Stimulated activated CD4-positive, alpha-beta T cell treated with anti-CD3 and anti-CD28 coated beads, Interleukin-1b, Interleukin-23, amount 100 ng/mL, for 48 hours (primary cell): ENCODE measurements around the gene WDR83.
"Not testable (repeated sequence)": the region's sequence is repeated elsewhere in the genome, so short reads cannot be mapped to it uniquely, and the experiment has no call there.

Experiments used
- DNase-seq: peaks from one replicate; pipeline ENCODE4 v3.0.0-alpha.2; 2020

WDR83 gene

GRCh38 chr19:12687496-12688196 is 21.0 kb downstream of the WDR83 start, which contains the start of gene GNG14:
GNG14 (plus strand) TSS chr19:12687998; CDS start chr19:12688049, 51 bp downstream.
- no peak for DNase-seq

DNA sequence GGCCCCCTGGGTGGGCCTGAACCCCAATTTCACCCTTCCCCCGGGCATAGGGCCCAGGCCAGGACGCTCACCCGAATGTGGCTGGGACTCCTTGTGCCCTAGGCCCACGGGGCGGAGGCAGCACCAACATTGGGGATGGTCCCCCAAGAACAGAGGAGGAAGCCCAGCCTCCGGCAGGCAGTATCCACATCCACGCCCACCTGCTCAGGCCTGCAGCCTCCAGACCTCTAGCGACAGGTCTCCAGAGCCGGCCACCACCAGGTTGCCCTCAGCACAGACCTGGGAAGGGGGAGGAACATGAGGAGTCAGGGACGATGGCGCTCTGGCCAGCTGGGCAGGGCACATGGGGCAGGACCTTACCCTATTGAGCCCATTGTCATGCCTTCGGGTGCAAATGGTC is 22.4 kb downstream of the WDR83 start:
- DNase-seq: no peak

GRCh38 chr19:12689581-12690216 is 23.1 kb downstream of the WDR83 start:
- no peak for DNase-seq

GRCh38 chr19:12692960-12693359 is 26.4 kb downstream of the WDR83 start:
- DNase-seq: no peak

DNA sequence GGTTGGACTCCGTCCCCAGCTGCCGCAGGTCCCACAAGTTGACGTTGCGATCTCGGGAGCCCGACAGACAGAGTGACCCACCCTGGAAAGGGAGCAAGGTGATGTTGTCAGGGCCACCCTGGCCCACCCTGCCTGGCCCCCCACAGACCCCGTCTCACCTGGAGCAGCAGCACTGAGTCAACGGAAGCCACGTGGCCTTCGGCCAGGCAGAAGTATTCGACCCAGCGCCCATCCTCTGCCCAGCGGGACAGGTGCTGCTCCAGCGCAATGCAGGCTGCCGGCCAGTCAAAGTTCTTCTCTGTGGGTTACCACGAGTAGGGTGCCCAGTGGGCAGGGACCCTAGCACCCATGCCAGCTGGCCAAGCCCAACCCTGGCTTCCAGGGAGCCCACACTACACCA is 28.0 kb downstream of the WDR83 start:
- no peak for DNase-seq

DNA sequence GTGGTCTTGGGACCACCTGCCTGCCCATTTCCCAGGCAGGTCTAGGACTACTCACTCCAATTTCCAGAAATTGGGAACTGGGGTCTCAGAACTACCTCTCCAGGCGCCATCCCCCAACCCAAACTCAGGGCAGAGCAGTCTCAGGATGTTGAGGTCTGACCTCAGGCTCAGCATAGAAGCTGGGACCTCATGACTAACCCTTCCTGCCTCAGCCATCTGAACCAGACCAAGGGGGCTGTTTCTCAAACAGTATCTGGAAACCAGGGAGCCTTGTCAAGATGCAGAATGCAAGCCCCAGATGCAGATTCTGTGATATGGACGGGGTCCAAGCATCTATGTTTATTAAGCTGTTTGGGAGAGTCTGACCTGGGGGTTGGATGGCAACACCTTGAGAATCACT is 28.5 kb downstream of the WDR83 start:
- DNase-seq: no peak

- DNase-seq: no peak
These were observed 28.9 kb downstream of the WDR83 start for GRCh38 chr19:12695514-12695913.

GRCh38 chr19:12695997-12696365 is 29.4 kb downstream of the WDR83 start:
- DNase-seq: peak; percentile 28

DNA sequence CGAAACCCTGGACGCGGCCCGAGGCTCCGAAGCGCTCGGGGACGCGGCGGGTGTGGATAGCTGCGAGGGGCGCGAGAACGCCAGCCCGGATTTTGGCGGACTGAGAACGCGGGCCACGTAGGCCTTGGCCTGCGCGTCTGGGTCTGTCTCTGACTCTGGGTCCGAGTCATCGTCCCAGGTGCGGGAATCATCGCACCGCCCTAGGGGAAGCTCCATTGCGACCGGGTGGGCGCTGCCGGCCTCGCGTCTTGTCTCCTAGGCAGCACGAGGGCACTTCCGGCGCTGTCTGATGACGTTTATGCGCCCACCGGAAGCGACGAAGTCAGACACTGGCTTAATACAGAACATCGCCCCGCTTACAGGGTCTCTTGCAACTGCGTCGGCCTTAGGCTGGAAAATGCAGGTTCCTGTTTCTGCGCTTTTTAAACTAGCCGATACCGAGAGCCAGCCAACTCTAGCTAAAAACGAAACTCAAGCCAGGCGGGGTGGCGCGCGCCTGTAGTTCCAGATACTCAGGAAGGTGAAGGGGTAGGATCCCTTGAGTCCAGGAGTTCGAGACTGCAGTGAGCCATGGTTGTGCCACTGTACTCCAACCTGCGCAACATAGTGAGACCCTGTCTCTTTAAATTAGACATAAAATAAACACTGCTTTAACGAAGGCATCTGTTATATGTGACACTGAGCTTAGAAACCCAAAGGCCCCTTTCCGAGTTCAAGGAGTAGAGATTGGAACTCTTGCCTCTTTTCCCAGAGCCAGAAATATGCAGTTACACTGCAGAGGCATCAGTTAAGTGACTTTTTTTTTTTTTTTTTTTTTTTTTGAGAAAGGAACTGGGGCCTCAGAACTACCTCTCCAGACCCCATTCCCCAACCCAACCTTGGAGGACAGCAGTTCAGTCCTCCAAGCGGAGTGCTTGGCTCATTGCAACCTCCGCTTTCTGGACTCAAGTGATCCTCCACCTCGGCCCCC is 30.0 kb downstream of the WDR83 start, which contains the start of gene FBXW9:
Gene FBXW9 (minus strand): TSS at position 266 of the 970 bp plus-strand sequence. CDS start 50 bp downstream, at position 216.
- peak; percentile 97 for DNase-seq

GRCh38 chr19:12697425-12697824 is 30.8 kb downstream of the WDR83 start:
- DNase-seq: not testable (repeated sequence)

DNA sequence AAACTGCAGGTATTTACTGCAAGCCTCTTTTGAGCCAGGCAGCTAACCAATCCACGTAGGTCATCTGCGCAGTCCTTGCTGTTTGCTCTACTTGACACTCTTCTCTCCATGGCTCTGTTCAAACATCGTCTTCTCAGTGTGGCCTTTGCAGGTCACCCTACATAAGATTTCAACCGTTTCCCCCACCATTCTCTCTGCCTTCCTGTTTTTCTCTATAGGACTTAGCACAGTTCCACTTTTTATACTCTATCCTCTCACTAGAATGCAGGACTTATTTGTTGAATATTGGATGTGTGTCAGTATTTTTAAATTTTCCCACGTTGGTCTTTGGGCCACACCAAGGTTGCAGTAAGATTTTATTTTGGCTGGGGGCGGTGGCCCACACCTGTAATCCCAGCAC is 31.5 kb downstream of the WDR83 start:
- DNase-seq: no peak

- DNase-seq: no peak
These were observed 35.1 kb downstream of the WDR83 start for GRCh38 chr19:12701596-12702282.

GRCh38 chr19:12703046-12703445 is 36.4 kb downstream of the WDR83 start:
- no peak for DNase-seq

DNA sequence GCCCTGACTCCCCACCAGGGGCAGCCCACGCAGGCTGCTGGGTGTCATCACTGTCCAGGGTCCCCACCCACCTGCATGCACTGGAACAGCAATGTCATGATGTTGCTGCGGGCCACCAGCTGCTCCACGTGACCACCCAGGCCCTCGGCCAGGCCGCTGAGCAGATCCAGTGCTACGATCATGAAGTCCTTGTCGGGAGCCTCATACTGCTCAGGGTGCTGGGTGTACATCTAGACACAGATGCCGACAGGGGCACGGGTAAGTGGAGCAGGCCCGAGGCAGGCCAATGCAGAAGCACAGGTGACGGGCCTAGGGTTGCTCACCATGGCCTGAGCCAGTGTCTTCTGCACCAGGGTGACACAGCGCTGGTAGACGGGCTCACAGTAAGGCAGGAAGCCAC is 38.6 kb downstream of the WDR83 start:
- no peak for DNase-seq

- no peak for DNase-seq
These were observed 39.2 kb downstream of the WDR83 start for GRCh38 chr19:12705654-12706331.

- no peak for DNase-seq
These were observed 39.7 kb downstream of the WDR83 start for GRCh38 chr19:12706332-12706718.

GRCh38 chr19:12708641-12709040 is 42.0 kb downstream of the WDR83 start:
- DNase-seq: no peak

DNA sequence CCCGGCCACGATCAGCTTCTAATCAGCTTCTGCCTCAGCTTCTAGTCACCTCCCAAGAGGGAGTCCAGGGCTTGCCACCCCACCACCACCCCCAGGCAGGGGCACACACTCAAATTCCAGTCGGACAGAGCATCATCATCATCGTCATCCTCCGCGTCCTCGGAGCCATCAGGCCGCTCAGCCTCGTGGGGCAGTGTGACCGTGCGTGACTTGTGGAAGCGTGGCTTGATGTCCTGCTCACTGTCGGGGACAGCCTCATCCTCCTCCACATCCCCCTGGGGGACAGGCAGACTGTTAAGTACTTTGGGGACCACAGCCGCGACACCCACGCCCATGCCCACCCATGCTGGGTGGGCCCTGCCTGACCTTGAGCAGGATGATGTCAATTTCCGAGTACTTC is 44.6 kb downstream of the WDR83 start:
- no peak for DNase-seq

GRCh38 chr19:12712077-12712476 is 45.5 kb downstream of the WDR83 start:
- DNase-seq: not testable (repeated sequence)

DNA sequence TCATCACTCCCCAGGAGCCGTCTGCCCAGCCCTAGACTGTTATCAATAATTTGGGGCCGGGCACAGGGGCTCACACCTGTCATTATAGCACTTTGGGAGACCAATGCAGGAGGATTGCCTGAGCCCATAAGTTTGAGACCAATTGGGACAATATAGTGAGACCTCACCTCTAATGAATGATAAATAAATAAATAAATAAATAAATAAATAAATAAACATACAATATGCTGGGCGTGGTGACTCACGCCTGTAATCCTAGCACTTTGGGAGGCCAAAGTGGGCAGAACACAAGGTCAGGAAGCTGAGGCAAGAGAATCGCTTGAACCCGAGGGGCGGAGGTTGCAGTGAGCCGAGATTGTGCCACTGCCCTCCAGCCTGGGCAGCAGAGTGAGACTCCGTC is 46.7 kb downstream of the WDR83 start:
- DNase-seq: not testable (repeated sequence)

GRCh38 chr19:12715102-12715501 is 48.5 kb downstream of the WDR83 start:
- no peak for DNase-seq

DNA sequence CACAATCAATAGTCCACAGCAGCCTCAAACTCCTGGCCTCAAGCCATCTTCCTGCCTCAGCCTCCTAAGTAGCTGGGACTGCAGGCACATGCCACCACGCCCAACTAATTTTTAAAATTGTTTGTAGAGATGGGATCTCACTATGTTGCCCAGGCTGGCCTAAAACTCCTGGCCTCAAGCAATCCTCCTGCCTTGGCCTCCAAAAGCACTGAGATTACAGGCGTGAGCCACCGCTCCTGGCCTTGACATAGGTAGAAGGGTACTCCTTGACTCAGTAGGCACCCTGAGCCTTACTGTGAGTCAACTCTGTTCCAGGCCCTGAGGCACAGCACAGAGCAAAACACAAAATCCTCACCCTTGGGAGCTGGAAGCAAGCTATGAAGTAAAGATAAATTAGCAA is 49.3 kb downstream of the WDR83 start:
- no peak for DNase-seq
